Right lobe of liver (tissue), 6 donors: ENCODE results near the gene HSPB9. TPM values are rescaled to one million over a fixed set of nuclear protein-coding genes. Genes with fewer than 3 reads are reported as not detected.
A peak's percentile ranks its signal among the peaks of the same experiment; 100 is the strongest.
"Not testable (repeated sequence)": the region's sequence is repeated elsewhere in the genome, so short reads cannot be mapped to it uniquely, and the experiment has no call there.

Experiments
- ATAC-seq, 4 donors: fragments of 200-7000 bp; cut with Tn5 transposase; one replicate each; pipeline ENCODE4 v1.9.1; 2020; ENCODE audit warnings: mild to moderate bottlenecking in 4 of 4, moderate library complexity in 4 of 4
- DNase-seq, 3 donors: peaks; one replicate each; pipeline ENCODE4 v3.0.0-alpha.2; 2020
- H3K27ac ChIP-seq, 3 donors: fragments of 200-600 bp; one replicate each; pipeline ENCODE4 v1.8.0; 2022
- H3K27me3 ChIP-seq, 2 donors: fragments of 200-600 bp; one replicate each; pipeline ENCODE4 v1.8.0; 2022
- H3K36me3 ChIP-seq, 4 donors: fragments of 200-600 bp; sonication (generic) in 1 of 4; one replicate each; pipeline versions ENCODE4 v1.5.1 to v1.8.0; 2017 to 2022; ENCODE audit warnings: control low read depth in 1 of 4
- H3K4me1 ChIP-seq, 4 donors: fragments of 200-600 bp; sonication (generic) in 1 of 4; one replicate each; pipeline versions ENCODE4 v1.5.1 to v1.8.0; 2017 to 2022; ENCODE audit warnings: control low read depth in 1 of 4
- H3K4me3 ChIP-seq, 3 donors: fragments of 200-600 bp; one replicate each; pipeline ENCODE4 v1.8.0; 2022
- H3K9me3 ChIP-seq, 4 donors: fragments of 200-600 bp; sonication (generic) in 1 of 4; one replicate each; pipeline versions ENCODE4 v1.5.1 to v1.8.0; 2017 to 2022; ENCODE audit warnings: control low read depth in 1 of 4
- CTCF ChIP-seq, 4 donors: fragments of 200-600 bp in 3 of 4; fragments of 450-650 bp in 1 of 4; IDR thresholded peaks; one replicate each; pipeline versions ENCODE4 v1.5.1 to v1.8.0; 2016 to 2022; ENCODE audit warnings: antibody characterized with exemption in 4 of 4, mild to moderate bottlenecking in 2 of 4
- POLR2A ChIP-seq: fragments of 450-650 bp; IDR thresholded peaks from one replicate; pipeline ENCODE4 v1.6.1; 2017; ENCODE audit warnings: antibody characterized with exemption, mild to moderate bottlenecking
- WGBS: methylation state at CpG from one replicate; pipeline ENCODE4 v1.1.6; 2018; ENCODE audit warnings: low coverage, low lambda C conversion rate; ENCODE audit not compliant: insufficient coverage; ENCODE audit errors: missing lambda C conversion rate; 5-methylcytosine and 5-hydroxymethylcytosine counted together
- intact Hi-C, 2 donors: fragments of 100-400 bp; cut with DNase I; formaldehyde crosslinking; loops; one replicate each; pipeline versions ENCODE4 v1.11.2 to v1.14.1; 2022
- total RNA-seq, 6 experiments: library from RNA; depleted of rRNA in 2 of 6; stranded (reverse); fragments of >200 nt in 2 of 6; fragmentation: NEBNext Ultra II Directional in 3 of 6; extraction: Animal tissue kit (Norgen Biotek cat#: 25700) in 3 of 6; gene quantifications; one replicate each; pipeline versions ENCODE4 v1.1.0 to v1.2.4, GENCODE V29; 2016 to 2023
- donor health status: DM: no; HTN: yes; CAD: no.
- donor health status: DM: no; HTN: no; CAD: no.
- donor health status: DM: no; HTN: no; CAD: no.
- donor health status: DM: no; HTN: yes; CAD: no.
- donor health status: DM: no; HTN: yes; CAD: no.

The HSPB9 gene
- total RNA-seq, 6 experiments from 2014 or later, result 0.38 to 1.6 (median 0.85) TPM

- intact Hi-C loops, result no loop called here
- WGBS, result 40% methylated on average over 7 of the region's 8 CpGs
- peak; percentile 18 to 68 (median 42) for ATAC-seq
- Histone ChIP-seq H3K4me1 (peaks cover 0 to 18% (median 9%) of the 10 kb centered on the region in 4 donors), H3K27me3 (no peaks in the 10 kb centered on the region), H3K36me3 (peaks cover 0 to 17% (median 3%) of the 10 kb centered on the region in 4 donors), H3K4me3 (no peak overlapping the region), H3K9me3 (no peaks in the 10 kb centered on the region), H3K27ac (no peak overlapping the region)
- TF ChIP-seq POLR2A (no peak), CTCF (IDR thresholded peaks at IDR 0.05) (no peak)
- no peak for DNase-seq
Measured at GRCh38 chr17:42141382-42141781, 18.8 kb downstream of the HSPB9 start.

- intact Hi-C loops, result no loop called here
- Histone ChIP-seq H3K36me3 (peaks cover 0 to 20% (median 3%) of the 10 kb centered on the region in 4 donors), H3K9me3 (no peaks in the 10 kb centered on the region), H3K27me3 (no peaks in the 10 kb centered on the region), H3K27ac (no peak overlapping the region), H3K4me3 (no peak overlapping the region), H3K4me1 (peaks cover 0 to 9% (median 2%) of the 10 kb centered on the region in 4 donors)
- WGBS, result 76% methylated on average over 5 of the region's 7 CpGs
- DNase-seq (no peak), ATAC-seq (peak; percentile 19 to 40 (median 30))
- TF ChIP-seq CTCF (IDR thresholded peaks at IDR 0.05) (no peak), POLR2A (no peak)
Measured at GRCh38 chr17:42142371-42142896, 19.8 kb downstream of the HSPB9 start.

- H3K9me3 ChIP-seq, H3K27ac ChIP-seq, H3K4me1 ChIP-seq, H3K4me3 ChIP-seq, ATAC-seq, H3K27me3 ChIP-seq, DNase-seq, intact Hi-C loops: not testable (repeated sequence)
- H3K36me3 ChIP-seq, result peaks cover 0 to 21% (median 3%) of the 10 kb centered on the region in 4 donors
- 58% methylated on average over 2 of the region's 4 CpGs for WGBS
Measured at GRCh38 chr17:42143138-42143537, 20.5 kb downstream of the HSPB9 start.

DNA sequence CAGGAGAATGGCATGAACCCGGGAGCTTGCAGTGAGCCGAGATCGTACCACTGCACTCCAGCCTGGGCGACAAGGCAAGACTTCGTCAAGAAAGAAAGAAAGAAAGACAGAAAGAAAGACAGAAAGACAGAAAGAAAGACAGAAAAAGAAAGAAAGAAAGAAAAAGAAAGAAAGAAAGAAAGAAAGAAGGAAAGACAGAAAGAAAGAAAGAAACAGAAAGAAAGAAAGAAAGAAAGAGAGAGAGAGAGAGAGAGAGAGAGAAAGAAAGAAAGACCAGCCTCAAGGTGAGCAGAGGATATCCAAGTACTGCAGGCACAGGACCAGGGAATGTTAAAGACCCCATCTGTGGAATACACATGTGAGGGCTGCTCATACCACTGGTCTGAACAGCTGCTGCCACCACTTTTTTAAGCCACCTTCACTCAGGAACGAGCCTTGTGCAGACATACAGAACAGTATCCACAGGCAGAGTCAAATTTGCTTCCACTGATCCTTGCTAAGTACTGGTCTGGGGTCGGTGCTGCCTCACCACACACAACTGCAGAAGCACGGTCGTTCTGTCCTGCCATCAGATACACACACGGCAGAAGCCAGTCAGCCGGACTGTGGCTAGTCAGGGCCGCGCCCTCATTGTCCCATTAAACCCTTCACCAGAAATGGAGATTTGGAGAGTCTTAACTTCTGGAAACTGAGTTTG lies 24.5 kb downstream of the HSPB9 start:
- TF ChIP-seq CTCF (IDR thresholded peaks at IDR 0.05) (no peak), POLR2A (no peak)
- no peak for ATAC-seq
- no peak for DNase-seq
- Histone ChIP-seq H3K27ac (no peak overlapping the region), H3K9me3 (no peaks in the 10 kb centered on the region), H3K4me1 (peaks cover 0 to 12% (median 0%) of the 10 kb centered on the region in 4 donors), H3K36me3 (peaks cover 0 to 11% (median 3%) of the 10 kb centered on the region in 4 donors), H3K4me3 (no peak overlapping the region), H3K27me3 (no peaks in the 10 kb centered on the region)
- WGBS, result 95% methylated on average over 6 of the region's 13 CpGs
- intact Hi-C loops, result no loop called here
